ENCODE results near the gene MYO7A. TPM values are rescaled to one million over a fixed set of nuclear protein-coding genes. Genes with fewer than 3 reads are reported as not detected.

MYO7A gene
- total RNA-seq, 1 donor from 2014 or later = 8.3 TPM

DNA sequence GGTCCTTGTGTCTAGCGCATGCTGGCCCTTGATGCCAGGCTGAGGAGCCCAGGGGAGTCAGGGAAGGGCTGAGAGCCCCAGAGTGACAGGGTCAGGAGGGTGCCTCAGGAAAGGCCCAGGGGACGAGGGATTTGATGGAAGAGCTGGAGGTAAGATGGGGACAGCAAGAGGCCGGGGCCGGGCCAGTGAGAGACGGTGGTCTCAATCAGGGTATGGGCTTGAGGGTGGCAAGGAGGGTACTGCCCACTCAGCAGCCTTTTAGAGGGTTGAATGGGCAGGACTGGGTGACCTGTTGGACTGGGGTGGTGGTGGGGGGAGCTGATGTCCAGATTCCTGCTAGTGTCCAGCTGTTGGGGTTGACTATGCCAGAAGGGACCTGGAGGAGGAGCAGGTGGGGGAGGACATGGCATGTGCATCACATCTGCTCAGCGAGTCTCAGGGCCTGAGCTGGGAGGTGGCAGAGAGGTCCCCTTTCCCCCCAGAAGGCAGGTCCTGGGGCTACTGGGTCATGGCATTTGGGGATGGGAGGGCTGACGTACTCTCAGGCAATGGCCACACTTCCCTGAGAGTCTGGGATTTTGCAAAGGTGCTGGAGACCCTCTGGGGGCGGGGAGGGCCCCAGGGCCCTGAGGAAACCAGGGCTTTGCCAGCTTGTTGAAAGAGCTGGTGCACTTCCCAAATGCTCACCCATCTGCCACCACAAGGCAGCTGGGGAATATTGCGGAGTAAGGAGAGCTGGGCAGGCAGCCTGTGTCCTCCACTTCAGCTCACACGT lies 18.4 kb downstream of the MYO7A start:
- no peak for DNase-seq (ENCODE audit: low read depth in 2 of 2)

GRCh38 chr11:77147036-77147315 lies 18.9 kb downstream of the MYO7A start:
- no peak for DNase-seq (ENCODE audit: low read depth in 2 of 2)

- no peak for DNase-seq (ENCODE audit: low read depth in 2 of 2)
Measured at GRCh38 chr11:77147668-77148321, 19.7 kb downstream of the MYO7A start.

- no peak for DNase-seq (ENCODE audit: low read depth in 2 of 2)
Measured at GRCh38 chr11:77148963-77149715, 21.1 kb downstream of the MYO7A start.

- no peak for DNase-seq (ENCODE audit: low read depth in 2 of 2)
Measured at GRCh38 chr11:77149716-77150392, 21.8 kb downstream of the MYO7A start.

- no peak for DNase-seq (ENCODE audit: low read depth in 2 of 2)
Measured at GRCh38 chr11:77150836-77151235, 22.8 kb downstream of the MYO7A start.

DNA sequence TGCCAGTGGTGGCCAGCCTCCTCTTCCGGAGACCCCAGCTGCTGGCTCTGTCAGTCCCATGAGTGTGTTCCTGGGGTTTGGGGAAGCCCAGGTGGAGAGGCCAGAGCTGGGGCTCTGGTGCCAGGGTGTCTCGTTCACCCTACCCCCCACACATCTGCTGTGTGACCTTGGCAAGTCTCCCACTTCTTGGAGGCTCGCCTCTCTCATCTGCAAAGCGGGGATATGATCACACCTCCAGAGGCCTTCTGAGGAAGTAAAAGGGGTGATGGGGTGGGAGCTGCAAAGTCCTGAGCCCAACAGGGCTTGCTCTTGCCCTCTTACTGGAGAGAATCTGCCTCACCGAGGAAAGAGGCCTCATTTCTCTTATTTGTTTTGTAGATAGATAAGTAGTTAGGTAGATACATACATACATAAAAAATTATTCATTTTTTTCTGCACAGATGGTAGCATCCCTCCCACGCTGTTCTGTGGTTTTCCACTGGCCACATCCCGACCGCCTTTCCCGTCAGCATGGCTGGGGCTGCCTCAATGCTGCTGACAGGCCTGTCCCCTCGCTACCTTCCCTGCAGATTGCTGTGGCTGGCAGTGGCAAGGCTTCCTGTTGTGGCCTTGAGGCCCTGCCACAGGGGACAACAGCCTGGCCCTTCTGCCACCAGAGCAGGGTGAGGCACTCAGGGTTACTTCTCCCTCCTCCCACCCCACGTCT lies 23.9 kb downstream of the MYO7A start:
- DNase-seq (ENCODE audit: low read depth in 2 of 2) = no peak

- DNase-seq (ENCODE audit: low read depth in 2 of 2) = no peak
Measured at GRCh38 chr11:77152846-77153245, 24.8 kb downstream of the MYO7A start.

DNA sequence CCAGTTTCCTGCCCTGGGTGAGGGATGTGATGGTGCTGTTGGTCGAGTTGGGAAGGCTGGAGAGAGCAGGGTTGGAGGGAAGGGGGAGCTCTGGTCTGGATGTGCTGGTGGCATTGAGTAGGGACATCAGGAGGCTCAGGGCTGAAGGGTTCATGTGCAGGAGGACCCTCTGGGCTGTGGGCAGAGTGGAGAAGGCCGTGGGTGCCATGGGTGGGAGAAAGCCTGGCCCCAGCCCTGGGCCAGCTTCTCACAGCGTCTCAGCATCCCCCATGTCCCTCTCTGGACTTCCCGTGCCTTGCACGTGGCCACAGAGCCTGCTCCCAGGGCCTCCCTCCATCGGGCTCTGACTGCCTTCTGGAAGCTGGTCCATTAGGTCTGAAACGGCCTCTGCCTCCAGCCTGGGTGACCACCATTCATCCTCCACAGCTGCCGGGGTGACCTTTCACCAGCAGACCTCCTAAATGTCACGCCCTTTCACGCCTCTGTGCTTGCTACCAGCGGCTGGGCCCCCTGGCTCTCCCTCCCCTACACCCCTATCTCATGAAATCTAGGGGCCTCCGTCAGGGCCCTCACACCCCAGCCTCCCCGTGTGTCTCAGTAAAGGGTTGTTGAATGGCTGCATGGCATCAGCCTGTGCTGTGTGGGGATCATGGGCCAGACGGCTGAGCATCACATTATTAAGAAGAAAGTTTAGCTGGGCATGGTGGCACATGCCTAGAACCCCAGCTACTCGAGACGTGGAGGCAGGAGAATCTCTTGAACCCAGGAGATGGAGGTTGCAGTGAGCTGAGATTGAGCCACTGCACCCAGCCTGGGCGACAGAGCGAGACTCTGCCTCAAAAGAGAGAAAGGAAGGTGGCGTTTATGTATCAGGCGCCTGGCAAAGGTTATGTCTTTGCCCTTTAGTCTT lies 25.5 kb downstream of the MYO7A start:
- DNase-seq (ENCODE audit: low read depth in 2 of 2) = no peak

- DNase-seq (ENCODE audit: low read depth in 2 of 2) = no peak
Measured at GRCh38 chr11:77154381-77155081, 26.5 kb downstream of the MYO7A start.

DNA sequence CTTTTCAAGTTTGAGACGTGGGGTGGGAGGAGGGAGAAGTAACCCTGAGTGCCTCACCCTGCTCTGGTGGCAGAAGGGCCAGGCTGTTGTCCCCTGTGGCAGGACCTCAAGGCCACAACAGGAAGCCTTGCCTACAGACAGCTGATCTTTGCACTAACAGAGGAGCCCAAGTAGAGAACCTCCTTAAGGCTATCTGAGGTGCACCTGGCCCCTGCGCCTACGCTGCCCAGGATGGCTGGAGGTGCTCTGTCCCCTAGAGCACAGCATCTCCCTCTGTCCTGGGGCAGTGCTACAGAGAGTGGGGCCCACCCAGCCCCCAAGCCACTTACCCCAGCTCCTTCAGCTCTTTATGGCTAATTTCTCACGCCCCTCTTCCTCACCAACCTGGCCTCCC lies 27.0 kb downstream of the MYO7A start:
- DNase-seq (ENCODE audit: low read depth in 2 of 2) = no peak

DNA sequence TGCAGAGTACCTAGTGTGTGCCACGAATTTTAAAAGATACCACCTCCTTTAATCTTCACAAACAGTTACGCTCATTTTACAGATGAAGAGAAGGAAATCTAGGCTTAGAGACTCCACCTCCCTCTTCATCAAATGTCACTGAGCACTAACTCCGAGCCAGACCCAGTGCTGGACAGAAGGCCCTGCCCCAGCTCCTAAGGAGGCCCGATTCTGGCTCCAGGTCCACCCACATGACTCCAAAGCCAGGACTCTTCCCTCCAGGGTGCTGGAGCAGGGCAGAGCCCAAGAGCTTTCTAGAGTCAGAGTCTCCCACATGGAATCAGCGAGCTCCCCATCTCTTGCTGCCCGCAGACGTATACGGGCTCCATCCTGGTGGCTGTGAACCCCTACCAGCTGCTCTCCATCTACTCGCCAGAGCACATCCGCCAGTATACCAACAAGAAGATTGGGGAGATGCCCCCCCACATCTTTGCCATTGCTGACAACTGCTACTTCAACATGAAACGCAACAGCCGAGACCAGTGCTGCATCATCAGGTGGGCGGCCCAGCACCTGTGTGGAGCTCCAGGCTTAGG lies 27.6 kb downstream of the MYO7A start:
- DNase-seq (ENCODE audit: low read depth in 2 of 2) = no peak

- no peak for DNase-seq (ENCODE audit: low read depth in 2 of 2)
Measured at GRCh38 chr11:77156396-77157195, 28.6 kb downstream of the MYO7A start.

DNA sequence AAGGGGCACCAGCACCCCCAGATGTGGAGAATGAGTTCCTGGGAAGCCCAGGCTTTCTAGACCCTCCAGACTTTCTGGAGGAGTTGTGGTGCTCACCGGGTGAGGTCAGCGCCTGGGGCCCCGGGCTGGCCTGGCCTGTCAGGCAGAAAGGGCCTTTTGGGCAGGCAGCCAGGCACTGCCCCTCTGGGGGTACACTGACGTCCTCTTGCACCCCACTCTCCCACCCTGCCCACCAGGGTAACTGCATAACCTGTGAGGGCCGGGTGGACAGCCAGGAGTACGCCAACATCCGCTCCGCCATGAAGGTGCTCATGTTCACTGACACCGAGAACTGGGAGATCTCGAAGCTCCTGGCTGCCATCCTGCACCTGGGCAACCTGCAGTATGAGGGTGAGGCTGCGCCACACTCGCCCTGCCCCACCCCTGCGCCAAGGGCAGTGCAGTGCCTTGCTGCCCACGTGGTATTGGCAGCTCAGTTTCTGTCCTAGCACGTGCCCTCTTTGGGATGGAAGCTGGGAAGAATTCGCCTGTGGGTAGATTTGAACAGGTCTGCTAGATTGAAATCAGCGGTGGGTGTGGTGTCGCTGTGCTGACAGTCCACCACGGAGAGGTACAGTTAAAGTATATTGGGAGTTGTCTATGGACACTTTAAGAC lies 30.1 kb downstream of the MYO7A start:
- no peak for DNase-seq (ENCODE audit: low read depth in 2 of 2)

- no peak for DNase-seq (ENCODE audit: low read depth in 2 of 2)
Measured at GRCh38 chr11:77159219-77159936, 31.3 kb downstream of the MYO7A start.

DNA sequence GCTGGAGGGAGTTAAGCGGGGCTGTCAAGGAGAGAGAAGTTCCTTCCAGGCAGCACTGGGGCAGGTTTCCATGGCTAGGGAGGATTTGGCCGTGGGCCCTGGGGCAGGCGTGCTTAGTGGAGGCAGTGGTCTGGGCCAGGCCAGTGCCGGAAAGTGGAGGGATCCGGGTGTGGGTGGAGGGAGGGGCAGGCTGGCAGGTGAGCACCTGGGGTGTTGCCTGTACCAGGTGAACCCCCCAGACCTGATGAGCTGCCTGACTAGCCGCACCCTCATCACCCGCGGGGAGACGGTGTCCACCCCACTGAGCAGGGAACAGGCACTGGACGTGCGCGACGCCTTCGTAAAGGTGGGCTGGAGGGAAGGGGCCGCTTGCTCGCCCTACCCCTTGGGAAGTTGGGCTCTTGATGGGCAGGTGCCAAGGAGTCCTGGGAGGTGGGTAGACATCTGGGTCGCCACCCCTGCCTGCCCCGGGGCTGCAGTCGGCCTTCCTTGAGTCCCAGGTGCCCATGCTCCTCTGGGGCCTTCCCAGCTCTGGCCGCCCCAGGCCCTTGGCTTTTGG lies 32.0 kb downstream of the MYO7A start:
- DNase-seq (ENCODE audit: low read depth in 2 of 2) = no peak

- DNase-seq (ENCODE audit: low read depth in 2 of 2) = no peak
Measured at GRCh38 chr11:77163271-77163670, 35.2 kb downstream of the MYO7A start.
